Measurements from ENCODE around the gene NPBWR2. TPM values are rescaled to one million over a fixed set of nuclear protein-coding genes. Genes with fewer than 3 reads are reported as not detected.

NPBWR2 gene
- total RNA-seq, 1 donor from 2014 or later = not detected

- no peaks in the 10 kb centered on the region for H3K36me3 ChIP-seq (ENCODE audit: control insufficient read depth, insufficient read depth, low read length)
- H3K4me3 ChIP-seq (ENCODE audit: low read depth, low read length) = no peak overlapping the region
- DNase-seq (ENCODE audit: low read depth) (no peak), FAIRE-seq (no peak)
- no peaks in the 10 kb centered on the region for H3K27me3 ChIP-seq (ENCODE audit: control insufficient read depth, insufficient read depth, low read length)
- no peak for TF ChIP-seq CTCF (IDR thresholded peaks at IDR 0.05; ENCODE audit: insufficient read depth, low read length, severe bottlenecking)
These were observed 7.1 kb upstream of the NPBWR2 start for GRCh38 chr20:64114356-64114971.

- no peak for TF ChIP-seq CTCF (IDR thresholded peaks at IDR 0.05; ENCODE audit: insufficient read depth, low read length, severe bottlenecking)
- DNase-seq (ENCODE audit: low read depth) (no peak), FAIRE-seq (peak; percentile 36)
- Histone ChIP-seq H3K4me3 (ENCODE audit: low read depth, low read length) (no peak overlapping the region), H3K27me3 (ENCODE audit: control insufficient read depth, insufficient read depth, low read length) (no peaks in the 10 kb centered on the region), H3K36me3 (ENCODE audit: control insufficient read depth, insufficient read depth, low read length) (no peaks in the 10 kb centered on the region)
These were observed 6.5 kb upstream of the NPBWR2 start for GRCh38 chr20:64113796-64114355.

GRCh38 chr20:64113444-64113775, 6.0 kb upstream of the NPBWR2 start:
- Histone ChIP-seq H3K27me3 (ENCODE audit: control insufficient read depth, insufficient read depth, low read length) (no peaks in the 10 kb centered on the region), H3K36me3 (ENCODE audit: control insufficient read depth, insufficient read depth, low read length) (no peaks in the 10 kb centered on the region), H3K4me3 (ENCODE audit: low read depth, low read length) (no peak overlapping the region)
- TF ChIP-seq CTCF (IDR thresholded peaks at IDR 0.05; ENCODE audit: insufficient read depth, low read length, severe bottlenecking) = no peak
- FAIRE-seq = no peak
- no peak for DNase-seq (ENCODE audit: low read depth)

DNA sequence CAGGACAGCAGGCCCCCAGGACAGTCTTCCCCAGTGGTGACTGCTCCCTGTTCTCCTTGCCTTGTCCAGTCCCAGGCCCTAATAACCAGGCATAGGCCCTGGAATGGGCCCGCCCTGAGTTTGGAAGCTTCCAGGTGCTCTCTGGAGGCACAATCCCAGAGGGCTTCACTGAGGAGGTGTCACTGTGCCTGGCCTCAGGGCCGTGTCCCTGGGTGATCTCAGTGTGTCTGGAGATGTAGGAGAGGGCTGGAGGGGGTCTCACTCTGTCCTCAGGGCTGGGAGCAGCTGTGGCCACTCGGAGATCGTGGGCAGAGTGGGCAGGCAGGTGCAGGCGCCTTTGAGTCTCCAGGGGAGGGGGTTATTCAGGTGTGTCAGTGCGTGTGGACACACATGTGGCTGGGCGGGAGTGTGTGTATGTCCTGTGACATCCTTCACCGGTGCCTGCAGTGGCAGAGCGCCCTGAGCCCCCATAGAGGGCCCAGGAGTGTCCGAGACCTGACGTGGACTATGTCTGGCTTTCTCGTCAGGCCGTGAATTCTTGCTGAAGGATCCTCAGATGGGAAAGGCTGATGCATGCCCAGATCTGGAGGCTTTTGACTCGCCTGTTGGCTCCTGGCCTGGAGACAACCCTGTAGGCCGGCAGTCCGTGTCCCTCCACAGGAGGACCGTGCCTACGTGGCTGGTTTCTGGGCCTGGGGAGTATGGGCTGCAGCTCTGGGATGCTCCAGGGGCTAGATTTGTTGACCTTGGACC, 5.5 kb upstream of the NPBWR2 start:
- DNase-seq (ENCODE audit: low read depth) (no peak), FAIRE-seq (no peak)
- Histone ChIP-seq H3K36me3 (ENCODE audit: control insufficient read depth, insufficient read depth, low read length) (no peaks in the 10 kb centered on the region), H3K4me3 (ENCODE audit: low read depth, low read length) (no peak overlapping the region), H3K27me3 (ENCODE audit: control insufficient read depth, insufficient read depth, low read length) (peaks cover 3% of the 10 kb centered on the region)
- TF ChIP-seq CTCF (IDR thresholded peaks at IDR 0.05; ENCODE audit: insufficient read depth, low read length, severe bottlenecking) = no peak

DNA sequence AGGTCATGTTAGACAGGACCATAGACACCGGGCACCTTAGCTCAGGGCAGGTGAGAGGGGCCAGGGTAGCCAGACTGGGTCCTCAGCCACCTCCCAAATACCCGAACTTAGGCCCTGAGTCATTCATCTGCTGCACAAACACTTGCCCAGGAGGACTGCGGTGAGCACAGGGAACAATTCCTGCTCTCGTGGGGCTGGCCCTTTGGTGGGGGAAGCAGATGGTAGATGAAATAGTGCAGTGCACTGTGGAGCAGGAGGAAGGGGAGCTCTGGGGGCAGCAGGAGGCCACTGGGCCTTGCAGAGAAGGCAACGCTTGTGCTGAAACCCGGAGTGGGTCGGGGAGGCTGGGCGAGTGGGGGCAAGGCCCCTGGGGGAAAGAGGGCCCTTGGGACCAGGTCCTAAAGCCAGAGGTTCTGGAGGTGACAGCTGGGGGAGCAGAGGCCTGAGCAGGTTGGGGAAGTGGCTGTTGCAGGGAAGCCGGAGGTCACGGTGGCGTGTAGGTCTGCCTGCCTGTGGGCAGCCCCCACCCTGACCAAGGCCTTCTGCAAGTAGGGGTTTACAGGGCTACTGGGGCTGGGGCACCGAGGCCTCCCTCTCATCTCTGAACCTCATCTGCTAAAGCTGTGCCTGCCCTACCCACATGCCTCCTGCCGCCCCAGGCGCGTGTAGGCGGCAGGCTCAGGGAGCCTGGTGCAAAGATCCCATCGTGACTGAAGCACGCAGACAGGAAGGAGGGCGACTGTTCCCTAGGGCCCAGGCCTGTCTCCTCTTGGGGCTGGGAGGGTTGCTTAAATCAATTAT, 4.7 kb upstream of the NPBWR2 start:
- DNase-seq (ENCODE audit: low read depth) = no peak
- FAIRE-seq = no peak
- H3K36me3 ChIP-seq (ENCODE audit: control insufficient read depth, insufficient read depth, low read length) = no peaks in the 10 kb centered on the region
- no peak overlapping the region for H3K4me3 ChIP-seq (ENCODE audit: low read depth, low read length)
- peaks cover 5% of the 10 kb centered on the region for H3K27me3 ChIP-seq (ENCODE audit: control insufficient read depth, insufficient read depth, low read length)
- TF ChIP-seq CTCF (IDR thresholded peaks at IDR 0.05; ENCODE audit: insufficient read depth, low read length, severe bottlenecking) = no peak

Measured in bronchial epithelial cell (primary cell).